CD14-positive monocyte (primary cell): ENCODE measurements around the gene OR7D2. TPM values are rescaled to one million over a fixed set of nuclear protein-coding genes. Genes with fewer than 3 reads are reported as not detected.
"Not testable (repeated sequence)": the region's sequence is repeated elsewhere in the genome, so short reads cannot be mapped to it uniquely, and the experiment has no call there.

Source experiments
- DNase-seq, 3 donors: peaks; one replicate each; pipeline ENCODE4 v3.0.0-alpha.2; 2011 to 2022
- H2AFZ ChIP-seq: 2 replicates; pipeline ENCODE4 v1.6.0; 2012; ENCODE audit warnings: mild to moderate bottlenecking, low read depth, low read length, inconsistent platforms; ENCODE audit not compliant: insufficient read depth, poor library complexity, severe bottlenecking
- H3K27ac ChIP-seq, 2 donors: 1 replicate in 1 of 2; 2 replicates in 1 of 2; pipeline ENCODE4 v1.5.1; 2012 to 2013; ENCODE audit warnings: low read length in 2 of 2, control low read depth in 1 of 2, inconsistent platforms in 1 of 2, low read depth in 1 of 2, mild to moderate bottlenecking in 1 of 2
- H3K27me3 ChIP-seq, 2 donors: one replicate each; pipeline versions ENCODE4 v1.6.0 to v1.6.1; 2011 to 2013; ENCODE audit warnings: low read length in 2 of 2; ENCODE audit not compliant: control insufficient read depth in 2 of 2, insufficient read depth in 2 of 2
- H3K36me3 ChIP-seq, 2 donors: replicated peaks in 1 of 2; 1 replicate in 1 of 2; 2 replicates in 1 of 2; pipeline versions ENCODE4 v1.5.1 to v1.6.1; 2012 to 2013; ENCODE audit warnings: low read length in 2 of 2, control low read depth in 1 of 2, inconsistent platforms in 1 of 2, mild to moderate bottlenecking in 1 of 2; ENCODE audit not compliant: insufficient read depth in 2 of 2, control insufficient read depth in 1 of 2
- H3K4me1 ChIP-seq, 2 donors: 1 replicate in 1 of 2; 2 replicates in 1 of 2; pipeline versions ENCODE4 v1.5.1 to v1.6.1; 2012 to 2013; ENCODE audit warnings: low read length in 2 of 2, control low read depth in 1 of 2, inconsistent platforms in 1 of 2, mild to moderate bottlenecking in 1 of 2, moderate library complexity in 1 of 2; ENCODE audit not compliant: insufficient read depth in 2 of 2, control insufficient read depth in 1 of 2
- H3K4me2 ChIP-seq: replicated peaks from 2 replicates; pipeline ENCODE3; 2012; ENCODE audit warnings: low read length, moderate library complexity, mild to moderate bottlenecking; ENCODE audit not compliant: poor library complexity, severe bottlenecking; ENCODE audit errors: extremely low read depth
- H3K4me3 ChIP-seq, 3 experiments: fragments of 200-600 bp in 1 of 3; sonication (generic) in 1 of 3; replicated peaks in 1 of 3; 1 replicate in 2 of 3; 2 replicates in 1 of 3; pipeline ENCODE4 v1.5.1; 2011 to 2013; ENCODE audit warnings: low read length in 3 of 3, mild to moderate bottlenecking in 3 of 3, control low read depth in 2 of 3, low read depth in 2 of 3, inconsistent platforms in 1 of 3, moderate library complexity in 1 of 3
- H3K79me2 ChIP-seq: 2 replicates; pipeline ENCODE4 v1.6.0; 2012; ENCODE audit warnings: mild to moderate bottlenecking, control low read depth, inconsistent platforms, low read length, moderate library complexity; ENCODE audit not compliant: insufficient read depth
- H3K9ac ChIP-seq: 2 replicates; pipeline ENCODE4 v1.6.0; 2017; ENCODE audit warnings: low read length, mild to moderate bottlenecking; ENCODE audit not compliant: insufficient read depth, poor library complexity, severe bottlenecking
- H3K9me3 ChIP-seq, 2 donors: replicated peaks in 1 of 2; 1 replicate in 1 of 2; 2 replicates in 1 of 2; pipeline versions ENCODE4 v1.5.1 to v1.6.1; 2012 to 2013; ENCODE audit warnings: low read length in 2 of 2, control low read depth in 1 of 2; ENCODE audit not compliant: control insufficient read depth in 1 of 2, insufficient read depth in 1 of 2
- H4K20me1 ChIP-seq: 2 replicates; pipeline ENCODE4 v1.6.0; 2012; ENCODE audit warnings: mild to moderate bottlenecking, low read length, control low read depth, moderate library complexity; ENCODE audit not compliant: insufficient read depth
- H3K27ac Mint-ChIP-seq, 7 donors: one replicate each; pipeline ENCODE4 v1.8.0; 2020; ENCODE audit warnings: mild to moderate bottlenecking in 7 of 7, mixed read lengths in 7 of 7, moderate library complexity in 6 of 7, inconsistent platforms in 2 of 7
- H3K27me3 Mint-ChIP-seq, 3 donors: one replicate each; pipeline ENCODE4 v1.8.0; 2021 to 2022; ENCODE audit warnings: low read depth in 3 of 3, mild to moderate bottlenecking in 3 of 3, mixed read lengths in 3 of 3, moderate library complexity in 3 of 3, inconsistent platforms in 1 of 3
- H3K36me3 Mint-ChIP-seq, 2 donors: one replicate each; pipeline ENCODE4 v1.8.0; 2020; ENCODE audit warnings: mixed read lengths in 2 of 2, inconsistent platforms in 1 of 2, mild to moderate bottlenecking in 1 of 2
- H3K4me1 Mint-ChIP-seq: one replicate; pipeline ENCODE4 v1.8.0; 2020; ENCODE audit warnings: mild to moderate bottlenecking, mixed read lengths
- H3K4me3 Mint-ChIP-seq, 2 donors: one replicate each; pipeline ENCODE4 v1.8.0; 2020; ENCODE audit warnings: mild to moderate bottlenecking in 2 of 2, mixed read lengths in 2 of 2, moderate library complexity in 1 of 2
- H3K9me3 Mint-ChIP-seq, 7 donors: one replicate each; pipeline ENCODE4 v1.8.0; 2020 to 2022; ENCODE audit warnings: mixed read lengths in 7 of 7, mild to moderate bottlenecking in 6 of 7, moderate library complexity in 6 of 7, inconsistent platforms in 2 of 7
- WGBS: methylation state at CpG from one replicate; pipeline ENCODE4 v1.1.5; 2013; ENCODE audit warnings: missing lambda C conversion rate; ENCODE audit not compliant: insufficient coverage; 5-methylcytosine and 5-hydroxymethylcytosine counted together
- intact Hi-C, 2 donors: fragments of 100-400 bp; cut with micrococcal nuclease; formaldehyde crosslinking; loops; one replicate each; pipeline versions ENCODE4 v1.15.0 to v1.15.1; 2023
- polyA plus RNA-seq, 3 donors: library from polyadenylated mRNA; depleted of rRNA in 1 of 3; unstranded in 2 of 3; stranded (reverse) in 1 of 3; fragments of 300-500 nt in 2 of 3; fragments of >200 nt in 1 of 3; fragmentation: Illumina TruSeq in 2 of 3; gene quantifications; 1 replicate in 2 of 3; 2 replicates in 1 of 3; pipeline ENCODE4 v1.2.3, GENCODE V29; 2012 to 2021
- TF ChIP-seq, protein P1 (sequence below): fragments of 200-600 bp; IDR thresholded peaks from one replicate; pipeline ENCODE4 v1.8.0; 2022; ENCODE audit warnings: antibody characterized with exemption, mild to moderate bottlenecking

The OR7D2 gene
- polyA plus RNA-seq, 3 donors = 0.05 TPM; not detected in 2

DNA sequence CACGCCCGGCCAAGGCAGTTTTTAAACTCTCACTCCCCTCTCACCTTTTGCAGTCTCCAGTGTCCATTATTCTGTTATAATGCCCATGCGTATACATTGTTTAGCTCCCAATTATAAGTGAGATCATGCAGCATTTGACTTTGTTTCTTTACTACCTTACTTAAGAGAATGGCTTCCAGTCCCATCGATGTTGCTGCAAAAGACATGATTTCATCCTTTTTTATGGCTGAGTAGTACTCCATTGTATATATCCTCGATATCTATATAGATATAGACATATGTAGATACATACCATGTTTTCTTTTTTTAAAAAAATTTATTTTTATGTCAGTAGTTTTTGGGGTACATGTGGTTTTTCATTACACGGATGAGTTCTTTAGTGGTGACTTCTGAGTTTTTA, 8.4 kb downstream of the OR7D2 start:
- Histone ChIP-seq H4K20me1 (no peaks in the 10 kb centered on the region), H3K36me3 (no peaks in the 10 kb centered on the region), H3K4me1 (no peaks in the 10 kb centered on the region), H3K27me3 (no peaks in the 10 kb centered on the region), H2AFZ (no peak overlapping the region), H3K4me3 (no peak overlapping the region), H3K27ac (no peak overlapping the region), H3K9ac (no peak overlapping the region), H3K4me2 (no peak overlapping the region), H3K9me3 (peaks cover 12 to 23% of the 10 kb centered on the region in 2 donors), H3K79me2 (no peaks in the 10 kb centered on the region)
- TF ChIP-seq, protein P1, sequence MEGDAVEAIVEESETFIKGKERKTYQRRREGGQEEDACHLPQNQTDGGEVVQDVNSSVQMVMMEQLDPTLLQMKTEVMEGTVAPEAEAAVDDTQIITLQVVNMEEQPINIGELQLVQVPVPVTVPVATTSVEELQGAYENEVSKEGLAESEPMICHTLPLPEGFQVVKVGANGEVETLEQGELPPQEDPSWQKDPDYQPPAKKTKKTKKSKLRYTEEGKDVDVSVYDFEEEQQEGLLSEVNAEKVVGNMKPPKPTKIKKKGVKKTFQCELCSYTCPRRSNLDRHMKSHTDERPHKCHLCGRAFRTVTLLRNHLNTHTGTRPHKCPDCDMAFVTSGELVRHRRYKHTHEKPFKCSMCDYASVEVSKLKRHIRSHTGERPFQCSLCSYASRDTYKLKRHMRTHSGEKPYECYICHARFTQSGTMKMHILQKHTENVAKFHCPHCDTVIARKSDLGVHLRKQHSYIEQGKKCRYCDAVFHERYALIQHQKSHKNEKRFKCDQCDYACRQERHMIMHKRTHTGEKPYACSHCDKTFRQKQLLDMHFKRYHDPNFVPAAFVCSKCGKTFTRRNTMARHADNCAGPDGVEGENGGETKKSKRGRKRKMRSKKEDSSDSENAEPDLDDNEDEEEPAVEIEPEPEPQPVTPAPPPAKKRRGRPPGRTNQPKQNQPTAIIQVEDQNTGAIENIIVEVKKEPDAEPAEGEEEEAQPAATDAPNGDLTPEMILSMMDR = no peak
- Mint-ChIP-seq H3K27ac (no peak overlapping the region), H3K4me1 (no peaks in the 10 kb centered on the region), H3K27me3 (peaks cover 0 to 2% (median 2%) of the 10 kb centered on the region in 3 donors), H3K36me3 (no peaks in the 10 kb centered on the region), H3K9me3 (peaks cover 3 to 46% (median 27%) of the 10 kb centered on the region in 7 donors), H3K4me3 (no peak overlapping the region)
- intact Hi-C loops = no loop called here
- DNase-seq = no peak
- no CpG with 5 or more reads among the region's 6 CpGs for WGBS

DNA sequence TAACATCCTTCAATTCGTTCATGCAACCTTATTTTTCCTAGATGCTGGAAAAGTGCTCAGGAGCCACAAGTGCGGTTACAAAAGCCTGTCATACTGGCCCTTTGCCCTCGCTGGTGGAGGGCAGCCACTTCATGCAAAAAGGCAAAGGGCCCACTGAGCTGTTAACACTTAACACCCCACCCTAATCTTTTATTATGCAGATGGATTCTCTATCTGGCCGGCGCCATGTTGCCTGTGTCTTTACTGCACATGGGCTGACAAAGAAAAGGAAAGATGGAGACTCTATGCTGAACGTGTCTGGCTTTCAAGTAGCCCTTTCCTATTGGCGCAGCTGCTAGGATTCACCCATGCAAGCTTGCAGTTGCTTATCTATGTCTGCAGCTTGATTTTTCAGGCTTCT, 10.8 kb downstream of the OR7D2 start:
- no peak for DNase-seq
- H3K36me3 ChIP-seq = no peaks in the 10 kb centered on the region
- Mint-ChIP-seq H3K27ac (no peak overlapping the region), H3K4me3 (no peak overlapping the region), H3K36me3 (no peaks in the 10 kb centered on the region), H3K9me3 (peaks cover 3 to 44% (median 28%) of the 10 kb centered on the region in 7 donors), H3K27me3 (peaks cover 0 to 9% (median 2%) of the 10 kb centered on the region in 3 donors), H3K4me1 (no peaks in the 10 kb centered on the region)
- H3K27me3 ChIP-seq = no peaks in the 10 kb centered on the region
- no peaks in the 10 kb centered on the region for H3K4me1 ChIP-seq
- WGBS = 82% methylated on average over 6 of the region's 7 CpGs
- H3K79me2 ChIP-seq = no peaks in the 10 kb centered on the region
- no peaks in the 10 kb centered on the region for H4K20me1 ChIP-seq
- TF ChIP-seq, protein P1 = no peak
- intact Hi-C loops = no loop called here
- no peak overlapping the region for H2AFZ ChIP-seq
- no peak overlapping the region for H3K4me2 ChIP-seq
- no peak overlapping the region for H3K9ac ChIP-seq
- H3K4me3 ChIP-seq = no peak overlapping the region
- no peak overlapping the region for H3K27ac ChIP-seq
- H3K9me3 ChIP-seq = peaks cover 12 to 14% of the 10 kb centered on the region in 2 donors

DNA sequence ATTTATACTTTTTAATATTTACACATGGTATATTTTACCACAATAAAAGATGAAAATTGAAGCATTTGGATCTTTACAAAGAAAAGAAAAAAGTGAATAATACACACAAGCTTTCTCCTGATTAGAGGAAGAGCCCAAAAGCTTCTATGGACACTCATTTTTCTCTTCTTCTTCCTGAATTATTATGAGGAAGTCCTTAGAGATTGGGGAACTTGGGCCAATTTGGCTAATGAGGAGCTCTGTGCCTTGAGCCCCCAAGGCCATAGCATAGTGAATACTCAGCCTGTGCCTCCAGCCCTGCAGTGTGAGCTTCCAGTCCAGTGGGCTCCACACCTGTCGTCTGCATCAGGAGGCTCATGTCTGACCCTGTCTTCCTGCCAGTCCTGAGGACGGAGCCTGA, 19.3 kb downstream of the OR7D2 start:
- no CpG with 5 or more reads among the region's 2 CpGs for WGBS

More for the DNA sequence above, 19.3 kb downstream of the OR7D2 start:
- H4K20me1 ChIP-seq, H3K9me3 ChIP-seq, H3K4me2 ChIP-seq, H2AFZ ChIP-seq, H3K27ac Mint-ChIP-seq, intact Hi-C loops, H3K4me1 Mint-ChIP-seq, H3K27ac ChIP-seq, H3K4me1 ChIP-seq, H3K4me3 ChIP-seq, H3K36me3 Mint-ChIP-seq, H3K79me2 ChIP-seq, H3K9ac ChIP-seq, H3K4me3 Mint-ChIP-seq, H3K27me3 ChIP-seq, H3K27me3 Mint-ChIP-seq, H3K36me3 ChIP-seq: not testable (repeated sequence)
- peak in 2 of 3 donors; percentile 13 to 16 for DNase-seq
- peaks cover 2 to 10% (median 6%) of the 10 kb centered on the region in 7 donors for H3K9me3 Mint-ChIP-seq
